Neural crest cell (in vitro differentiated cells): ENCODE measurements around the gene MED28. TPM values are rescaled to one million over a fixed set of nuclear protein-coding genes. Genes with fewer than 3 reads are reported as not detected.

ENCODE experiments used
- DNase-seq: peaks from one replicate; pipeline ENCODE4 v3.0.0; 2021; ENCODE audit warnings: low read depth, mixed read lengths, low spot score
- H3K27ac Mint-ChIP-seq: one replicate; pipeline ENCODE4 v1.8.0; 2021; ENCODE audit warnings: mild to moderate bottlenecking, mixed read lengths; ENCODE audit not compliant: unreplicated experiment
- H3K27me3 Mint-ChIP-seq: 2 replicates; pipeline ENCODE4 v1.8.0; 2021; ENCODE audit warnings: low read depth, mild to moderate bottlenecking, mixed read lengths
- H3K36me3 Mint-ChIP-seq: 2 replicates; pipeline ENCODE4 v1.8.0; 2021; ENCODE audit warnings: low read depth, mild to moderate bottlenecking, mixed read lengths
- H3K4me1 Mint-ChIP-seq: 2 replicates; pipeline ENCODE4 v1.8.0; 2021; ENCODE audit warnings: mixed read lengths
- H3K4me3 Mint-ChIP-seq: one replicate; pipeline ENCODE4 v1.8.0; 2021; ENCODE audit warnings: mild to moderate bottlenecking, mixed read lengths
- H3K9me3 Mint-ChIP-seq: 2 replicates; pipeline ENCODE4 v1.8.0; 2021; ENCODE audit warnings: mixed read lengths
- total RNA-seq: library from RNA; stranded (reverse); gene quantifications from 2 replicates; pipeline ENCODE4 v1.2.1, GENCODE V29; 2021
- TF ChIP-seq, protein P1 (sequence below): fragments of 200-600 bp; sonication (generic); conservative IDR thresholded peaks from 2 replicates; pipeline ENCODE4 v1.5.0; 2021; ENCODE audit warnings: antibody characterized with exemption, mild to moderate bottlenecking

MED28 gene
- total RNA-seq, 1 donor from 2014 or later: 97.8 TPM

DNA sequence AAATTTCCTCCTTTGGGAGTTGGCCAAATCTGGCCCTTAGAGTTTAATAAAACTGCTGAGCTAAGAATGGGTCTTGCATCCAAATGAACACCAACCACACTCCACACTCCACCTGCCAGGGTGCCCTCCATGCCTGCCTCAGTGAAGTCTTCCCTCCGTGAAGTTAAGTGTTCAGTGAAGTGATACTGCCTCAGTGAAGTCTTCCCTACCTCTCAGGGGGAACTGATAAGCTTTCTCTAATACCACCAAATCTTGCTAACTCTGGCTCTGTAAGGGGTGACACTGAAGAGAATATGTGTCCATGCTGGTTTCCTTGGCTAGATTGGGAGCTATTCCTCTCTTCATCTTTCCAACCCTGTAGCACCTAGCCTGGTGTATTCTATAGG, 27.9 kb downstream of the MED28 start:
- Mint-ChIP-seq H3K9me3 (peaks cover 6% of the 10 kb centered on the region), H3K27me3 (no peaks in the 10 kb centered on the region), H3K4me3 (no peak overlapping the region), H3K36me3 (peaks cover 18% of the 10 kb centered on the region), H3K27ac (no peak overlapping the region), H3K4me1 (no peaks in the 10 kb centered on the region)
- DNase-seq: no peak
- TF ChIP-seq, protein P1, sequence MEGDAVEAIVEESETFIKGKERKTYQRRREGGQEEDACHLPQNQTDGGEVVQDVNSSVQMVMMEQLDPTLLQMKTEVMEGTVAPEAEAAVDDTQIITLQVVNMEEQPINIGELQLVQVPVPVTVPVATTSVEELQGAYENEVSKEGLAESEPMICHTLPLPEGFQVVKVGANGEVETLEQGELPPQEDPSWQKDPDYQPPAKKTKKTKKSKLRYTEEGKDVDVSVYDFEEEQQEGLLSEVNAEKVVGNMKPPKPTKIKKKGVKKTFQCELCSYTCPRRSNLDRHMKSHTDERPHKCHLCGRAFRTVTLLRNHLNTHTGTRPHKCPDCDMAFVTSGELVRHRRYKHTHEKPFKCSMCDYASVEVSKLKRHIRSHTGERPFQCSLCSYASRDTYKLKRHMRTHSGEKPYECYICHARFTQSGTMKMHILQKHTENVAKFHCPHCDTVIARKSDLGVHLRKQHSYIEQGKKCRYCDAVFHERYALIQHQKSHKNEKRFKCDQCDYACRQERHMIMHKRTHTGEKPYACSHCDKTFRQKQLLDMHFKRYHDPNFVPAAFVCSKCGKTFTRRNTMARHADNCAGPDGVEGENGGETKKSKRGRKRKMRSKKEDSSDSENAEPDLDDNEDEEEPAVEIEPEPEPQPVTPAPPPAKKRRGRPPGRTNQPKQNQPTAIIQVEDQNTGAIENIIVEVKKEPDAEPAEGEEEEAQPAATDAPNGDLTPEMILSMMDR: no peak

DNA sequence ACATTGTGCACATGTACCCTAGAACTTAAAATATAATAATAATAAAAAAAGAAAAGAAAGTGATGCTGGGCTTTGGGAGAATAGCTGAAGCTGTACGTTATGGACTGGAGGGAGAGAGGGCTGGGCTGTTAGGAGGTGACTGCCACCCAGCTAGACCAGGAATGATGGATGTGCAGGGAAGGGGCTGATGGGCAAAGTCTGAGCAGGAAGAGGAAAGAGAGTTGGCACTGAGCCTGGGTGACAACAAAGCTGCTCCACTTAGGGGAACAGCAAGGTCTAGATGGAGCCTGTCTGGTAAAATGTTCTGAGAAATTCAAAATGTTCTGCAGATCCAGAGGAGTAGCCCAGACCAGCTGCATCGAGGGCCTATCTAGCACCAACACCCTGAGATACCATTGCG, 32.3 kb downstream of the MED28 start:
- no peak overlapping the region for H3K4me3 Mint-ChIP-seq
- peaks cover 3% of the 10 kb centered on the region for H3K27me3 Mint-ChIP-seq
- H3K9me3 Mint-ChIP-seq: peaks cover 6% of the 10 kb centered on the region
- TF ChIP-seq, protein P1: no peak
- H3K27ac Mint-ChIP-seq: no peak overlapping the region
- peaks cover 16% of the 10 kb centered on the region for H3K36me3 Mint-ChIP-seq
- no peak for DNase-seq
- H3K4me1 Mint-ChIP-seq: no peaks in the 10 kb centered on the region

DNA sequence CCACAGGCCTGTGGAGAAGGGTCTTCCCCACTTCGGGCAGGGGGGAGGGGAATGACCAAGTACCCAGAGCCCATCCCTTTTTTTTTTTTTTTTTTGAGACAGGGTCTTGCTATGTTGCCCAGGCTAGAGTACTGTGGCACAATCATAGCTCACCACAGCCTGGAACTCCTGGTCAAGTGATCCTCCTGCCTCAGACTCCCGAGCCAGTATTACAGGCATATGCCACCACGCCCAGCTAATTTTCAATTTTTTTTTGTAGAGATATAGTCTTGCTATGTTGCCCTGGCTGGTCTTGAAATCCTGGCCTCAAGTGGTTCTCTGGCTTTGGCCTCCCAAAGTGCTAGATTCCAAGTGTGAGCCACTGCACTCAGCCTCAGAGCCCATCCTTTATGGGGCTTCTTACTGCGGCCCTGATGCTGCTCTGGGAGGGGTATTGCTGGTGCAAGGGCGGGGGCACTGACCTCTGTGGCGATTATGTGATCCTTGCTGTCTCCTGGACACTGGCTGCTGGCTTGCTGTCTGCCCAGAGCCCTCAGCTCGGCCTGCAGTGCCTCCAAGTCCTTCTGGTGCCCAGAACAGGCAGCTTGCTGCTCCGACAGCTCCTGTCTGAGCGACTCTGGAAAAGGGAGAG, 32.9 kb downstream of the MED28 start:
- Mint-ChIP-seq H3K36me3 (peaks cover 16% of the 10 kb centered on the region), H3K9me3 (peaks cover 6% of the 10 kb centered on the region), H3K4me3 (no peak overlapping the region), H3K4me1 (no peaks in the 10 kb centered on the region), H3K27ac (no peak overlapping the region), H3K27me3 (peaks cover 3% of the 10 kb centered on the region)
- TF ChIP-seq, protein P1: no peak
- DNase-seq: no peak

DNA sequence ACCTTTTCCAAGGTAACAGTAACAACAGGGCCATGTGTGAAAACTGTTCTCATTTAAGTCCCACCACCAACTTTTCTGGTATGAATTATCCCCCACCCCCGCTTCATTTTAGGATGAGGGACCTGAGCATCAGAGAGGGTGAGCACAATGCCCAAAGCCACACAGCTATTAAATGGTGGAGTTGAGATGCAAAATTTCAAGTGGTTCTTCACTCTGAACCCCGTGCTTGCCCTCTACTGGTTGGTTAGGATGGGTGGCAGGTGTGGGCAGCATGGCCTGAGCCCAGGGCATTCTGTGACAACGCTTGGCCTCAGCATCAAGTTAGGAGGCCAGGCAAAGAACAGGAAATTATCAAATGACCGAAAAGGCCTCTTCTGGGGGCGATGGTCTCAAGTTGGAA, 33.5 kb downstream of the MED28 start:
- TF ChIP-seq, protein P1: no peak

DNA sequence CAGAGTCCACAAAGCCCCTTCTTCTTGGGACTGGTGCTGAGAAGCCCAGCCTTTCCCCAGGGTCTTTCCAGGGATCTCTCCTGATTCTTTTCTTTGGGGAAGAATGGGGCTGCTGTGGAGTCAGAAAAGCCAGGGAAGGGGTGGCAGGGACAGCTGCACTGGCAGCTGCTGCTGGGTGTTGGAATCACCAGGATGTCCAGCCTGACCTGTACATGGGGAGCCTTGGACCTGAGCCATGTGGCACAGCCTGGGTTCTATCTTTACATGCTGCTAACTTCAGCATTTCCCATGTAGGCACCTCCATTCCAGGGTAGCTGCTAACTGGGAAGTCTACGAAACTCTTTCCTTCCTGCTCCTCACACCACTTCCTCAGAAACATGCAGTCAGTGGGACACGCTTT, 36.0 kb downstream of the MED28 start:
- H3K4me1 Mint-ChIP-seq: no peaks in the 10 kb centered on the region
- DNase-seq: no peak
- TF ChIP-seq, protein P1: no peak
- no peaks in the 10 kb centered on the region for H3K36me3 Mint-ChIP-seq
- no peak overlapping the region for H3K27ac Mint-ChIP-seq
- no peaks in the 10 kb centered on the region for H3K9me3 Mint-ChIP-seq
- H3K4me3 Mint-ChIP-seq: no peak overlapping the region
- H3K27me3 Mint-ChIP-seq: peaks cover 3% of the 10 kb centered on the region

More for the DNA sequence above, 33.5 kb downstream of the MED28 start:
- Mint-ChIP-seq H3K27ac (no peak overlapping the region), H3K4me3 (no peak overlapping the region), H3K27me3 (peaks cover 3% of the 10 kb centered on the region), H3K9me3 (peaks cover 6% of the 10 kb centered on the region), H3K36me3 (peaks cover 10% of the 10 kb centered on the region), H3K4me1 (no peaks in the 10 kb centered on the region)
- DNase-seq: no peak
